Measurements from ENCODE around the gene LINGO3. TPM values are rescaled to one million over a fixed set of nuclear protein-coding genes. Genes with fewer than 3 reads are reported as not detected.

The LINGO3 gene
- polyA plus RNA-seq, 3 donors, result 0.08 to 2.8 (median 2.2) TPM

DNA sequence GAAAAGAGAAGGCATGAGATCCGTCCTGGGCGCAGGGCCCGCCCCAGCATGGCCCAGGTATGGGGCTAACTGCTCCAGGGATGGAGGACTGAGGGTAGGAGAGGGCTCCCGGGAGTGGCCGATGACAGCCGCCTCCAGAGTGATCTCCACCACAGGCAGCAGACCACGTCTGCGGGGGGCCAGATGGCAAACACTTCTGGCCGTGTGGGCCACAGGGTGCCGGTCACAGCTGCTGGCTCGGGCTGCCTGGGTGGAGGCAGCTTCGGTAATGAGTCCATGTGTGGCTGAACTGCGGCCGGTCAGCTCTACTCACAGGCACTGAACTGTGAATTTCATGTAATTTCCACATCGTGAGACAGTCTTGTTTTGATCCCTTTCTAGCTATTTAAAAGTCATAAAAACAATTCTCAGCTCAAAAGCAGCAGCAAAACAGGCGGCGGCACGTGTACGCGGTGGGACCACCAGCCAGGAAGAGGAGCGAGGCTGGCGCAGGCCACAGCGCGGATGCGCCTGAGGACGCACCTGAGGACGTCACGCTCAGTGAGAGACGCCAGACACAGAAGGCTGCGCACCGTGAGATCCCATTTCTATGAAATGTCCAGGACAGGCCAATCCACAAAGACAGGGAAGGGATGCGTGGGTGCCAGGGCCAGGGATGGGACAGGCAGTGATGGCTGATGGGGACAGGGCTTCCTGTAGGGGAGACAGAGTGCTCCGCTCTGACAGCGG is 16.4 kb upstream of the LINGO3 start:
- Mint-ChIP-seq H3K36me3 (peaks cover 29 to 60% of the 10 kb centered on the region in 2 donors), H3K4me3 (no peak overlapping the region), H3K9me3 (peaks cover 0 to 2% (median 0%) of the 10 kb centered on the region in 7 donors), H3K27ac (peak overlapping the region in 5 of 7 donors; percentile 18 to 72 (median 50)), H3K27me3 (ENCODE audit: low read depth in 3 of 3) (peaks cover 0 to 3% (median 1%) of the 10 kb centered on the region in 3 donors), H3K4me1 (peaks cover 28% of the 10 kb centered on the region)
- H2AFZ ChIP-seq (ENCODE audit: insufficient read depth, low read depth, low read length, poor library complexity, severe bottlenecking), result no peak overlapping the region
- no peaks in the 10 kb centered on the region for H3K27me3 ChIP-seq (ENCODE audit: control insufficient read depth in 2 of 2, insufficient read depth in 2 of 2, low read length in 2 of 2)
- DNase-seq, result no peak
- no peaks in the 10 kb centered on the region for H3K9me3 ChIP-seq (replicated peaks in 1 of 2; ENCODE audit: control insufficient read depth in 1 of 2, insufficient read depth in 1 of 2, low read length in 2 of 2)
- intact Hi-C loops (cut with micrococcal nuclease), result no loop called here
- WGBS (ENCODE audit: insufficient coverage), result 79% methylated on average over 34 of the region's 34 CpGs
- TF ChIP-seq, protein P1, sequence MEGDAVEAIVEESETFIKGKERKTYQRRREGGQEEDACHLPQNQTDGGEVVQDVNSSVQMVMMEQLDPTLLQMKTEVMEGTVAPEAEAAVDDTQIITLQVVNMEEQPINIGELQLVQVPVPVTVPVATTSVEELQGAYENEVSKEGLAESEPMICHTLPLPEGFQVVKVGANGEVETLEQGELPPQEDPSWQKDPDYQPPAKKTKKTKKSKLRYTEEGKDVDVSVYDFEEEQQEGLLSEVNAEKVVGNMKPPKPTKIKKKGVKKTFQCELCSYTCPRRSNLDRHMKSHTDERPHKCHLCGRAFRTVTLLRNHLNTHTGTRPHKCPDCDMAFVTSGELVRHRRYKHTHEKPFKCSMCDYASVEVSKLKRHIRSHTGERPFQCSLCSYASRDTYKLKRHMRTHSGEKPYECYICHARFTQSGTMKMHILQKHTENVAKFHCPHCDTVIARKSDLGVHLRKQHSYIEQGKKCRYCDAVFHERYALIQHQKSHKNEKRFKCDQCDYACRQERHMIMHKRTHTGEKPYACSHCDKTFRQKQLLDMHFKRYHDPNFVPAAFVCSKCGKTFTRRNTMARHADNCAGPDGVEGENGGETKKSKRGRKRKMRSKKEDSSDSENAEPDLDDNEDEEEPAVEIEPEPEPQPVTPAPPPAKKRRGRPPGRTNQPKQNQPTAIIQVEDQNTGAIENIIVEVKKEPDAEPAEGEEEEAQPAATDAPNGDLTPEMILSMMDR (IDR thresholded peaks at IDR 0.05), result no peak
- H3K9ac ChIP-seq (ENCODE audit: insufficient read depth, low read length, poor library complexity, severe bottlenecking), result no peak overlapping the region
- peaks cover 13% of the 10 kb centered on the region for H4K20me1 ChIP-seq (ENCODE audit: insufficient read depth, low read length)
- H3K27ac ChIP-seq (ENCODE audit: low read depth in 1 of 2, low read length in 2 of 2), result no peak overlapping the region
- peaks cover 41% of the 10 kb centered on the region for H3K79me2 ChIP-seq (ENCODE audit: insufficient read depth, low read length)
- H3K36me3 ChIP-seq (replicated peaks in 1 of 2; ENCODE audit: control insufficient read depth in 1 of 2, insufficient read depth in 2 of 2, low read length in 2 of 2), result peaks cover 36 to 45% of the 10 kb centered on the region in 2 donors
- no peak overlapping the region for H3K4me2 ChIP-seq (replicated peaks; ENCODE audit: extremely low read depth, low read length, poor library complexity, severe bottlenecking)
- H3K4me3 ChIP-seq (replicated peaks in 1 of 3; ENCODE audit: low read depth in 2 of 3, low read length in 3 of 3), result no peak overlapping the region
- H3K4me1 ChIP-seq (ENCODE audit: control insufficient read depth in 1 of 2, insufficient read depth in 2 of 2, low read length in 2 of 2), result peaks cover 16 to 25% of the 10 kb centered on the region in 2 donors

DNA sequence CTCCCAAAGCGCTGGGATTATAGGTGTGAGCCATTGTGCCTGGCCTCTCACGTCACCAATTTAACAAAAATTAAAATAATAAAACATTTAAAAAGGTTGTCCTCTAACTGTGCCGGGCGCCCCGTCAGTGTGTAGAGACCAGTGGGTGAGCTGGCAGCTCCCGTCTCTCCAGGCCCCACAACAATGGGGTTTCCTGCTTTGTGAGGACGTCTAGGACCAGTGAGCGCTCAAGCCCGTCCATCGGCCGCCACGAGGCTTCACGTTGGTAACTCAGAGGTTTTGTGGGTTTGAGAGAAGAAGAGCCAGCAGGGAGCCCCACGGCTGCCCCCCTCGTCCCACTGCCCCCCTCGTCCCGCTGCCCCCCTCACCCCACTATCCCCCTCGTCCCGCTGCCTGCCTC is 15.8 kb upstream of the LINGO3 start:
- intact Hi-C loops (cut with micrococcal nuclease), result no loop called here
- H3K36me3 Mint-ChIP-seq, result peaks cover 29 to 60% of the 10 kb centered on the region in 2 donors
- peaks cover 13% of the 10 kb centered on the region for H4K20me1 ChIP-seq (ENCODE audit: insufficient read depth, low read length)
- H3K9me3 Mint-ChIP-seq, result peaks cover 0 to 2% (median 0%) of the 10 kb centered on the region in 7 donors
- DNase-seq, result no peak
- H3K4me1 Mint-ChIP-seq, result peaks cover 24% of the 10 kb centered on the region
- no peak overlapping the region for H3K4me3 ChIP-seq (replicated peaks in 1 of 3; ENCODE audit: low read depth in 2 of 3, low read length in 3 of 3)
- peak overlapping the region in 1 of 7 donors; percentile 8 for H3K27ac Mint-ChIP-seq
- peaks cover 34% of the 10 kb centered on the region for H3K79me2 ChIP-seq (ENCODE audit: insufficient read depth, low read length)
- no peak overlapping the region for H3K4me2 ChIP-seq (replicated peaks; ENCODE audit: extremely low read depth, low read length, poor library complexity, severe bottlenecking)
- no peaks in the 10 kb centered on the region for H3K27me3 ChIP-seq (ENCODE audit: control insufficient read depth in 2 of 2, insufficient read depth in 2 of 2, low read length in 2 of 2)
- no peaks in the 10 kb centered on the region for H3K9me3 ChIP-seq (replicated peaks in 1 of 2; ENCODE audit: control insufficient read depth in 1 of 2, insufficient read depth in 1 of 2, low read length in 2 of 2)
- no peak overlapping the region for H3K4me3 Mint-ChIP-seq
- no peak overlapping the region for H3K27ac ChIP-seq (ENCODE audit: low read depth in 1 of 2, low read length in 2 of 2)
- peaks cover 9 to 18% of the 10 kb centered on the region in 2 donors for H3K4me1 ChIP-seq (ENCODE audit: control insufficient read depth in 1 of 2, insufficient read depth in 2 of 2, low read length in 2 of 2)
- H2AFZ ChIP-seq (ENCODE audit: insufficient read depth, low read depth, low read length, poor library complexity, severe bottlenecking), result no peak overlapping the region
- TF ChIP-seq, protein P1 (IDR thresholded peaks at IDR 0.05), result no peak
- H3K36me3 ChIP-seq (replicated peaks in 1 of 2; ENCODE audit: control insufficient read depth in 1 of 2, insufficient read depth in 2 of 2, low read length in 2 of 2), result peaks cover 36 to 45% of the 10 kb centered on the region in 2 donors
- H3K9ac ChIP-seq (ENCODE audit: insufficient read depth, low read length, poor library complexity, severe bottlenecking), result no peak overlapping the region
- peaks cover 0 to 3% (median 0%) of the 10 kb centered on the region in 3 donors for H3K27me3 Mint-ChIP-seq (ENCODE audit: low read depth in 3 of 3)
- WGBS (ENCODE audit: insufficient coverage), result 82% methylated on average over 2 of the region's 19 CpGs

Measured in CD14-positive monocyte (primary cell).